HG02623 (cell line): Measurements from ENCODE around the gene FGF1.

ENCODE experiments used
- ATAC-seq: cut with Tn5 transposase; IDR thresholded peaks from one replicate; pipeline ENCODE4 v1.9.1; 2021; ENCODE audit warnings: moderate library complexity; ENCODE audit not compliant: unreplicated experiment

Gene FGF1

DNA sequence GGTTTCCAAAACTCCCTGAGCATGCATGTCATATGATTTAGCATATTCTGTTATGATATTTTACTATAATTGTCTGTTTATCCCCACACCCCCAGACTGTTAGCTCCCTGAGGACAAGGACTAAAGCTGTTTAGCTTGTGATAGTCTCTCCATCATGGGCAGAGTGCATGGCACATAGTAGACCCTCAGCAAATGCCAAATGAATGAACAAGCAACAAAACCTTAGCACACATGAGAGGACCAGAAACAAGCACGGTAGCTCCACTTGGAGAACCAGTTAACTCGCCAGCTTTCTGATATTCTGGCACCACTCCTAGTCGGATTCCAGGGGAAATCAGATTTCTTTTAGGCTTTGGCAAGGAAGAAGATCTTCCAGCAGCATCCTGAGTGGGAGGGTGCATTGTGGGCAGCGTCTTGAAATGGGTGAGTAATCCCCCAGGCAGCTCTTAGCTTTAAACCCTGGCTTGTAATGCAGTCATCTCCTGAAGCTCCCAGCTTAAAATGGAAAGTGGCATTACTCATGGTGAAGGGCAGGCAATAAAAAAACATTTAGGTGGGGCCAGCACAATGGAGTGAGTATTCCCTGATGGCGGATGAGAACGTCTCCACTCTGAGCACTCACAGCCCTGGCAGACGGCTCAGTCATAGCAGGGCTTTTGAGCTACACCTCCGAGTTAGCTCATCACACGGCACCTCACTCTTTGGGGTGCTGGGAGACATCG lies 41.1 kb downstream of the FGF1 start:
- no peak for ATAC-seq

DNA sequence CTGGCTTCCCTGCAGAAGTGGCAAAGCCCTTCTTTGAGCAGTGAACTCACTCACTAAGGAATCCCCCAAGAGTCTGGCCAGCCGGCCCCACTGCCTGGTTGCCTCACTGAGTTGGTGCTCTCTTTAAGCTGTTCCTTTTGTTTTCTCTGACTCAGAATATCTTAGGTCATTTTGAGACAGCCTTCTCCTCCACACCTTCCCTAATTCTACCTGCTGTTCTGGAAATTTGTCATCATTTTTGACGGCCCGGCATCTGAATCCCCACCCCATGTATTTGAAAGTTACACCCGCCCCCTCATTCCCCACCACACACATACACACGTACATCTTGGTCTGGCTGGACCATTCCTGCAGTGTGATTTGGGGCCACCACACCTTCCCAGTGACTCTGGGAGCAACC lies 41.8 kb downstream of the FGF1 start:
- ATAC-seq, result no peak

DNA sequence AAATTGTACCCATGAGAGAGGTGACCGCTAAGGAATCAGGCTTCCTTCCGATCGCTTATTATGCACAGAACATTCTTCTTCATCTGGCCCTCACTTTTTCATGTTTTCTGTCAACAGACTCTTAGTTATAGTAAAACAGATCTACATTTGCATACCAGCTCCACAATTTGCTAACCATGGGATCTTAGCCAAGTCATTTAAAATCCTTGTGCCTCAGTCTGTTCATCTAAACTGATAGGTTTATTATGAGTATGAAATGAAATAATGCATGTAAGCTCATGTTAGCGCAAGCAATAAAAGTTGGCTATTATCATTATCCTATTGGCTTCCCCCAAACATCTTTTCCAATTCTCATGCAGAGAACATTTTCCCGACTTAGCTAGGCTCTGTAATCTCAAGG lies 42.3 kb downstream of the FGF1 start:
- no peak for ATAC-seq

DNA sequence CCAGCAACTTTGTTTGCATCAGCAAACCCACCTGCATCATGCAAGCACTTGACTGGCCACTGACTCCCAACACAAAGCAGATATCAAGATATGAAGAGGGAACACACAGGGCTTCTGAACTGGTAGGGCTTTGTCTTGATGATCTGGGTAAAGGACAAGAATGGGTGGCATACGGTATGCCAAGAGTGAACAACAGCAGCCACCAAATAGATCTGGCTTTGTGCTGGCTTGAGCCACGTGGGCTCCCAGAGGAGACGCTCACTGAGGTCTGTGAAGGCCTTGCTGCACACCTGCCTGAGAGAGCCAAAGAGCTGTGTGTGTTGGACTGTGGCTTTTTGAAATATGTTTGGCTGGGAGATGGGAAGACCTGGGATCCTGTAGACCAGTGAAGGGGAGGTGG lies 43.5 kb downstream of the FGF1 start:
- ATAC-seq, result no peak

DNA sequence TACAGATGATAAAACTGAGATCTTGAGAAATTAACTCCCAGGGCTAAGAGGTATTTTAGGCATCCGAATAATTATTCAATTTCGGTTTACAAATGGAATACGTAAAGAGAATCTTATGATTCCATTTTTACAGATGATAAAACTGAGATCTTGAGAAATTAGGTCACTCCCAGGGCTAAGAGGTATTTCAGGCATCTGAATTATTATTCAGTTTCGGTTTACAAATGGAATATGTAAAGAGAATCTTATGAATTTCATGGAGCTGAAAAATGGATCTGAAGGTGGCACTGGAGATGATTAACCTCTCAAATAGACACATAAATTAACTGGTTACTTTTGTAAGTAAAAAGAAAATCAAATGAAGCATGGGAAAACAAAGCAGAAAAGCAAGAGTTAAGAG lies 44.2 kb downstream of the FGF1 start:
- ATAC-seq, result no peak

DNA sequence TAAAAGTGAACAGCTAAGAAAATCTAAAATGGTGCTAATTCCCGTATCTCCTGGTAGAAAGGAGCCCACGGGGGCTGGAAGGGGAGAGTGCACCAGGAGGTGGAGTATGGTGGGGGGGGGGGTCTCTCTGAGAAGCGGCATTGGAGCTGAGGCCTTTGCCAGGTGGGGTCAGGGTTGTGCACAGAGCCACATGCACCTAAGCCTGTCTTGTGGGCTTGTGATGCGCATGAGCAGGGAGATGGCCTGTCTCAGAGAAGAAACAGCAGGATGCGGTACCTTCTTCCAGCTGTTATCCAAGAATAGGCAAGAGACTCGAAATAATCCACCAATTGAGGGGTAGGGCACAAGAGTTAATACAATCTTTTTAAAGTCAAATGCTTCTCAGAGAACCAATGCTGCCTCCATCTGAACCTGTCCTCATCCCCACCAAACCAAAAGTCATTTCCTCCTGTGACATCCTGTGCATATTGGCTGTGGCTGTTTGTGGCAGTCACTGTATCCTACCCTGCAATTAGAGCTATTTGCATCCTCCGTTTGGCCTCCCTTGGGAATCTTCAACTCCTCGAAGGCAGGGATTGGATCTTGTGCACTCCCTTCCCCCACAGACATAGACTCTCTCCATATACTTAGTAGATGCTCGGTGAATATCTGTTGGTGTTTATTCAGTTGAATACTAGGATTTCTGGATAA lies 45.4 kb downstream of the FGF1 start:
- no peak for ATAC-seq

DNA sequence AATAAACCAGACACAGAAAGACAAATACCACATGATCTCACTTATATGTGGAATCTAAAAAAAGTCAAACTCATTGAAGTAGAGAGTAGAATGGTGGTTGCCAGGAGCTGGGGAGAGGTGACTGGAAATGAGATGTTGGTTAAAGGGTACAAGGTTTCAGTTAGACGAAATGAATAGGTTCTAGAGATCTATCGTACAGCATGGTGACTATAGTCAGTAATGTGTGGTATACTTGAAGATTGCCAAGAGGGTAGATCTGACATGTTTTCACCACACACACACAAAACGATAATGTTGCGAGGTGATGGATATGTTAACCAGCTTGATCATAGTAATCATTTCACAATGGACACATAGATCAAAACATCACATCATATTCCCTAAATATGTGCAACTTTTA lies 46.4 kb downstream of the FGF1 start:
- no peak for ATAC-seq

DNA sequence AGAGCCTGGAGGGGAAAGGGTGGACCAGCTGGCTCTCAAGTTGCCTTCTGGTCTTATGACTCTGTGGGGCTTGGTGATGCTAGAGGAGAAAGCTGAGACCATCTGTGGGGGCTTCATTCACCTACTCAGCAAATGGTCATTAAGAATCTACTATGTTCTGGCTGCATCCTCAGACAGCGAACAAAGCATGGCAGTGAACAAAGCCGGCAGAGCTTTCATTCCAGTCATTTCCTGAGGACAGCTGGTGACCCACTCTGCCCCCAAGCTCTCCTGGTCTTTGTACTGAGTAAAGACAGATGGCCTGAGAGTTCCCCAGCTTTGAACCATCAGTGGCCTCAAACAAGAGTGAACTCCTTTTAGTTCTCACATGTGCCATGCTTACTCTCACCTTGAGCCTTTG lies 48.0 kb downstream of the FGF1 start:
- ATAC-seq, result no peak

DNA sequence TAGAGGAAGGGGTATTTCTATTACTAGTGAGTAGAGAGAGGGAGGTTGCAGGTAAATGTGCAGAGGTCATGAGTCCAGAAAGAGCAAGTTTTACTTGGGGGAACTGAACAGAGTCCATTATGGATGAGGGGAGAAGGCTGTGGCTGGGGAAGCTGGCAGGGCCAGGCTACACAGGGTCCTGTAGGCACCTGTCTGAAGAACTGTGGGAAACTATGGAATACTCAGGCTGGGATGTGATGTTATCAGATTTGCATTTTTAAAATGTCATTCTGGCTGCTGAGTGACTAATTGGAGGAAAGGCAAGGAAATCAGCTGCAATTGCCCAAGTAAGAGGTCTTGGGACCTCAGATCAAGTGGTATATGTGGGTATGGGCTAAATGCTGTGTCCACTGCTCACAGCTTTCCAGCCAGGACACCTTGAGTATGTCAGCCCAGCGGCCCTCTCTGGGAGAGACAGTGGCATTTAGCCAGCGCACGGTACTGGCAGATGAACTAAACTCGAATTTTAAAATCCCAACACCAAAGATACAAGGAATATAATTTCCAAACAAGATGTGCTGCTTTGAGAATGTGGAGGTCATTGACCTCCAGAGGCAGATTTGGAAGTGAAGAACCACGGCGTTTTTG lies 49.1 kb downstream of the FGF1 start:
- no peak for ATAC-seq

DNA sequence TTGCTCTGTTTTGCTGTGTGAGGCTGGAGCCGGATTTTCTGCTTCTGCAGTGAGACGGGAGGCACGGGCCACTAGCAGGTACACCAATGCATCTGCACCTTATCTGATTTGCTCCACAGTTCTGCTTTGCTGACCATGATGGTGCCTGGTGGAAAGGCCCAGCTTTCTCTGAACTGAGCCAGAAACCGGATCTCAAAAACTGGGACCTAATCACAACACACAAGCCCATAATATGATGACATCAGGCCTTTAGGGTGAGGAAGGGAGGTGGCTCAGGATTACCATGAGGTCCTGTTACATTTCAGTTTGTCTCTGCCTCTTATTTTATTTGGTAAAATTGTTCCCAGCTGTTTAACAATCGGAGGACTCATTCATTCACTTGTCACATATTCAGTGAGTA lies 49.8 kb downstream of the FGF1 start:
- no peak for ATAC-seq

DNA sequence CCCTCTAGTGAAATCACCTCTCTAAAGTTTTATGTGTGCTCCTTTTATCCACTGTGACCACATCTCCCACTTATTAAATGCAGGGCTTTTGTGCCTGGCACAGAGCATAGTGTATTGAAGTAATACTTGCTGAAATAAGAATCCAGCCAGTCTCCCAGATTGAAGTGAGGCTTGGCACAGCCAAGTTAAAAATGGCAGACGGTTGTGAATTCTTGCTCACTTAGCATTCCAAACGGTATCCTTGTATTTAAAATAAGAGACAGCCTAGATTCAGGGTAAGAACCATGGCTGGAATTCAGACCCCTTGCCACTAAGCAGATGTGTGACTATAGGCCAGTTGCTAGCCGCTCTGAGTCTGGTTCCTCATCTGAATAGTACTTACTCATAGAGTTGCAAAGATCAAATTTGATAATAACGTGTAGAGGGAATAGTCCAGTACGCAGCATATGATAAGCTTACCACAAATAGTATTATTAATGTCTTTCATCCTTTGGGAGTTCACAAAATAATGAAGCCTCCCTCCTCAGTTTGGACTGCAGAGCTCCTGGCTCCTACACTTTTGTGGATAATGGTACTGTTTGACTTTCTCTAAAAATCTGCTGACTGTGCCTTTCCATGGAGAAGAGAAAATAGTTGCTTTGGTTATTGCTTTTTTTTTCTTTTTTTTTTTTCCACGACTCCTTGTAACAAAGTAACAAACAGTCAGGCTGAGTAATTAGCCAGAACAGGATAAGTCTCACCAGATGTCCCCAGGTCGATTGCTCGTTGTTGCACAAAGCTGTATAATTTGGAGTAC lies 51.5 kb downstream of the FGF1 start:
- no peak for ATAC-seq

DNA sequence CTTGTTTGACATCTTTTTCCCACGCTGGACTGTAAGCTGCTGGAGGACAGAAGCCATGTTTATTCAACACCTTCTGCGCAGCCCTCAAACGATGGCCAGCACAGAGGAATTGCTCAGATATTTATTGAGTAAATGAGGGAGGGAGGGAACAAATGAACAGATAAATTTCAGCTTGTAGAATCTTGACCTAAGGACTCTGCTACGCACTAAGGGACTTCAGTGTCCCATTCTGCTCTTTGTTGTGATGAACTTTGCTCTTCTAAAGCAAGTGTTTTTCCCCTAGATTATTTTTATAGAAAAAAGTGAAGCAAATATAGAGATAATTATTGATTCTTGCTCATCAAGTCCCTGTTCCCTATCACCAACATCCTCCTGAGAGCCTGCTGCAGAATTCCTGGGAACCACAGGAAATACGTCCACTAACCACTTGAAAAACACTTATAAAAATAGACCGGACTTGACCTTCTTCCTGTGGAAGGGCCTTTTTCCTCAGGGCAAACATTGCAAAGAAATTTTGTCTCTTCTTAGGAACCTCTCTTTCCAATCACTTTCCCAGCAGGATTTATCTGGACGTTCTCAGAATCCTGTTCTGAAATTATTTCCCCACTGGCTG lies 54.9 kb downstream of the FGF1 start:
- ATAC-seq, result no peak

DNA sequence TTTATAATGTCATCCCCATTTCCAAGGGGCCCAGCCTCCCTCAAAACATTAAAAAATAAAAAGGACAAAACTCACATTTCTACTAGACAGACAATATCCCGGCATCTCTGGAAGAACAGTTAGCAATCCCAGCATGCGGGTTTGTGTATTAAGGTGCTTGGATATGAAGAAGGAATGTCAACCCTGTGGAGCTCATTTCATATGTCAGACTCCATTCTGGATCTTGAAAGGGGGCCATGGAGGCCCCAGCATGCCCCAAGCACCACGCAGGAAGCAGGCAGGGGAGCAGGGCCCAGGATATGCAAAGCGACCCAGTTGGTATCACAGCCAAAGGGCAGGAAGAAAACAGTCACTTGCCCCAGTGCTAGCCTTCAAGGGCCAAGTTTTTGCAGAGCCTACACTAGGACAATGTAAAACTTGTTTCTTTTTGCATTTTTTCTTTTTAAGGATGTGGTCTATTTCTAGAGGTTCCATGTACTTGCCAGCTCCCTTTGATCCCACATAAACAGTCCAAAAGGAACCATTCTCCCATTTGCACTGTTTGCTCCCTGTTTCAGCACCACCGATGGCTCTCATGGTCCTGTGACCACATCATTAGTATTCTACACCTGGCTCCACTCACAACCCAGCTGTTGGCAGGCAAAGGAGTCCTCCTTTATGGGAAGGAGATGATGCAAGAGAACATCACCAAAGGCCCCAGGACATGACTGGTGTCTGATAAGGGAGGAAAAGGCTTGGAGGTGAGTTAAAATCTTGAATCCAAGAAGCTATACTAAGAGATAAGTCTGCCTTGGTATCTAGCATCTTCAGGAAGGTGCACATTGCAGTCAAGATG lies 58.3 kb downstream of the FGF1 start:
- no peak for ATAC-seq

DNA sequence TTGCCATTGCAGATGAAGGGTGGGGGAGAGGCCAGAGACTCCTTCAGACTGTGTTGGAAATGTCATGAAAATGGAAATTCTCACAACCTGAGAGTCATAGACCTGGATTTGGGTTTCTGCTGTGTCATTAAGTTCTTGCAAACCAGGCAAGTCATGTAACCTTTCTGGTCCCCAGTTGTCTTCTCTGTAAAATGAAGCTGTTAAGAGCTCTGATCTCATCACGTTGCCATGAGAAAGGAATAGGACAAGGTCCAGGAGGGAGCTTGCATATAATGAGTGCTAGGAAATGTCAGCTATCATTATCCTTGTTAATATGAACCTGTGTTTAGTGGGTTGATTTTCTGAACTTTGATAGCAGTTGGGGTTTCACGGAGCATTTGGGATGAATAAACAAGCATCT lies 59.1 kb downstream of the FGF1 start:
- ATAC-seq, result no peak

DNA sequence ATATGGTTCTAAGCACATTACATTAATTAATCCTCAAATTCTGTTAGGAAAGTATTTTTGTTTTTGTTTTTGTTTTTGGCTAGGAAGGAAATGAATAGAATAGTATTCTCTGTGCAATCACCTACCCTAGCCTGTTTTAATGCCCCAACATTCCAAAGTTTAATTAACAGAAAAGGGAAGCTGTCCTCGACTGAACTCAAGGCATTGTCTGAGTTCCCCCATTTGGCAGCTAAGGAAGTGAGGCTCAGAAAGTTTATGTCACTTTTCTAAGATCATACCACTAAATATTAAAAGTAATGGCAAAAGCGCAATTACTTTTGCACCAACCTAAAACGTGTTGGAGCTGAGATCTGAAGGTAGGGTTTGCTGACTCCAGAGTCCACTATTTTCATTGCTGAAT lies 59.8 kb downstream of the FGF1 start:
- no peak for ATAC-seq

DNA sequence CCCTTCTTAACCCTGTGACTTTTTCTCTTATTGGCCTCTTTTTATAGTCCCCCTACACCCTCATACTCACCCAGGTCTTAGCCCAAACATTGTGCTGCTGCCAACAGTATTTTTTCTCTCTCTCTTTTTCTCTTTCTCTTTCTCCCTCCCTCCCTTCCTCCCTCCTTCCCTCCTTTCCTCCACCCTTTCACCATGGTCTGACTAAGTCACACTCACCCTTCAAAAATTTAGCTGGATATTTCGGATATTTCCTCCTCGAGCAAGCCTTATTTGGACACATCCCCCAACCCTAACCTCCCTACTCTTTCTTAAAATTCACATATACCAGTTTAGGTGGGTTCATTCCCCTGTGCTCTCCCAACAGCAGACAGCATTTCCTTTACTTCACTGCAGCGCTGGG lies 64.7 kb downstream of the FGF1 start:
- no peak for ATAC-seq

DNA sequence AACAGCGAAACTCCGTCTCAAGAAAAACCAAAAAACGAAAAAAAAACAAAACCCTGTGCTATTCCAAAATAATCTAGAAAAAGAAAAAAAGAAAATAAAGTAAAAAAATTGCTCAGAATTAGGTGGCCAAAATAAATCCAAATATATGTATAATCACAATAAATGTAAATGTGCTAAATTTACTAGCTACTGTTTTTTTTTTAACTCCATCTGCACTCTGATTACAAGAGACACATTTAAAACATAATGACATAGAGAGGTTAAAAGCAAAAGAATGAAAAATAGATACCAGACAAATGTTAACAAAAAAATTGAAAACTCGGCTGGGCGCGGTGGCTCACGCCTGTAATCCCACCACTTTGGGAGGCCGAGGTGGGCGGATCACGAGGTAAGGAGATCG lies 66.1 kb downstream of the FGF1 start:
- no peak for ATAC-seq

DNA sequence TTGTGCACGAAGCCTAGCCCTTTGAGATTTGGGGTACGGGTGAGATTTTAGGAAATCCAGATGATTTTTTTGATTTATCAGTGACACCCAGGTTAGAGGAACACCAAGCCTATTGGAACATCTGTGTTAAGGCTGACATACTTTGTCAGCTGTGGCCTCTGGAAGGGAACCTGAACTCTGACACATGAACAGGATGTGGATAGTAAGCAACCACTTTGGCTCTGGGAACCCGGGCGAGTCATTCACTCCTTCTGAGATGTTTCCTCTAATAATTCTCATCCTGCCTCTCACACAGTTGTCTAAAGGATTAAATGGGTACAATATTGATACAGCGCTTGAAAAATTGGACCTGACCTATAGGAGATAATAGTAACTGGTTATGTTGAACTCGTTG lies 67.8 kb downstream of the FGF1 start:
- ATAC-seq, result no peak

DNA sequence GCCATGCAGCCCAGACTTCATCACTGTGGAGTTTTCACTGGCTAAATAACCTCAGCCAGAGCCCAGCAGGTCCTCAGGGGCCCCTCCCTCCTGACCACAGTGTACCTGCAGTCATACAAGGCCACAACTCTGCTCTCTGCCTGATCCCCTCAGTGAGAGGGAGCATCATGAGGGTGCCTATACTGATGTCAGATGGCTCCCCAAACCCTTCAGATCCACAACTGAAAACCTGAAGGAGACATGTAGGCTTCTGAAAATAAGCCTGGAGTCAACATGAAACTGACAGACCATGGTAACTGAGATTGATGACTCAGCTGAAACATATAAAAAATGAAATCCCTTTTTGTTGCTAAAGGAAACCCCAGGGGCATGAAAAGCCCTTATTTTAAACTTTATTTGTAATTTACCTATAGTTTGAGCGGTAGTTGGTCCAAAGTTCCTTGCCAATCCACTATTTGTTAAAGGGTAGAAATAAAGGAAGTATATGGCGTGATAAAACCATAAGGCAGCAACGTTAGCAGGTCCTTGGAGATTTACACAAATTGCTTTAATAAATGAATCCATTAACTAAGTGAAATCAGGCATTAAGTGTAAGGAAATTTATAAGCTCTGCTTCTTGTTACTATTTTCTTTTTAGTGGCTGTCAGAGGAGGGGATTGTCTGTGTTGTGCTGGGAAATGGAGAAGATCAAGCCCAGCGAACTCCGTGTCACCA lies 68.3 kb downstream of the FGF1 start:
- ATAC-seq, result no peak

DNA sequence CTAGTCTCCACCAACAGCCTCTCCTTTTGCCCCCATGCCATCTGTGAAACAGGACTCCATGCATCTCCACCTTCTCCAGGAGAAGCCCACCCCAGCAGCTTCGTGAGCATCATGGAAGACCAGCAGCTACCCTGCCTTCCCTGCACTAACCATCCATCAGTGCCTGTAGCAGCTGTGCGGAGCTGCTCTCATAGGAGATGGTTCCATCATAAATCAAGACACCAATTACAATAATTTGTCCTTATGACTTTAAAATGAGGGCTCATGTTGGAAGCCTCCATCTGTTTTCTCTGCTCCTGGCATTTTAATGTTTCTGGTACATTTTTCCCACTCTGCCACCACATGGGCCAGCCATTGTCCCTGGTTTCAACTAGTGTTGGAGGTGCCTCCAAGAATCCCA lies 69.9 kb downstream of the FGF1 start:
- no peak for ATAC-seq
